T-helper 17 cell (primary cell): ENCODE measurements around the gene TAP2. TPM values are rescaled to one million over a fixed set of nuclear protein-coding genes. Genes with fewer than 3 reads are reported as not detected.
A peak's percentile ranks its signal among the peaks of the same experiment; 100 is the strongest.
"Not testable (repeated sequence)": the region's sequence is repeated elsewhere in the genome, so short reads cannot be mapped to it uniquely, and the experiment has no call there.

Source experiments
- ATAC-seq: fragments of 150-1000 bp; cut with Tn5 transposase; 2 replicates; pipeline ENCODE4 v1.10.0; 2021; ENCODE audit warnings: mild to moderate bottlenecking, moderate library complexity
- DNase-seq, 3 donors: peaks; one replicate each; pipeline versions ENCODE4 v3.0.0 to v3.0.0-alpha.2; 2020 to 2021
- H3K9me3 ChIP-seq: one replicate; pipeline ENCODE4 v1.7.0; 2013; ENCODE audit warnings: low read length, mild to moderate bottlenecking; ENCODE audit not compliant: control insufficient read depth, poor library complexity, severe bottlenecking
- H3K27ac Mint-ChIP-seq: one replicate; pipeline ENCODE4 v1.8.0; 2022; ENCODE audit warnings: mild to moderate bottlenecking, moderate library complexity, mixed read lengths
- H3K27me3 Mint-ChIP-seq: one replicate; pipeline ENCODE4 v1.8.0; 2022; ENCODE audit warnings: mixed read lengths
- H3K36me3 Mint-ChIP-seq: one replicate; pipeline ENCODE4 v1.8.0; 2022; ENCODE audit warnings: low read depth, mixed read lengths
- H3K4me1 Mint-ChIP-seq: one replicate; pipeline ENCODE4 v1.8.0; 2022; ENCODE audit warnings: mild to moderate bottlenecking, mixed read lengths
- H3K4me3 Mint-ChIP-seq: one replicate; pipeline ENCODE4 v1.8.0; 2022; ENCODE audit warnings: mild to moderate bottlenecking, moderate library complexity, mixed read lengths
- total RNA-seq, 4 donors: library from RNA in 2 of 4; stranded (reverse) in 2 of 4; gene quantifications; one replicate each; pipeline ENCODE4 v1.2.3 and lab custom pipeline; 2022 to 2026

TAP2 gene
- total RNA-seq, 2 donors from 2014 or later = 92.6 to 103 TPM

DNA sequence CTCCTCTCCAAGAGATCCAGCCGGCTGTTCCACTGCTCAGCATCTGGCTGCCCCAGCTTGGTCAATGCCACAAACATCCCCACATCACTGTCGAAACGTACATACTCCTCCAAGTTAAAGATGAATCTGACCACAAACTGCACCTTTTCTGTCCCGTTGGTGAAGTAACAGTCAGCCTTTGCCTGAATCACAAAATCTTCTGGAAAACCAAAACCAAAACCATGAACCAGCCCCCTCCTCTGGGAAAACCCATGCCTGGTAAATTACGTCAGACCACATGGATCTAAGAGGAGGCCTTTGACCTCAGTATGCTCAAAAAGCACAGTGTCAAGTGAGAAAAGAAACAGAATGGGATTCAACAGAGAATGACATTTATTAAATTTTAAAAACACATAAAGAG lies 23.4 kb downstream of the TAP2 start:
- H3K27ac Mint-ChIP-seq = no peak overlapping the region
- ATAC-seq (no peak), DNase-seq (no peak)
- H3K4me3 Mint-ChIP-seq = no peak overlapping the region
- H3K4me1 Mint-ChIP-seq = peaks cover 3% of the 10 kb centered on the region
- no peaks in the 10 kb centered on the region for H3K36me3 Mint-ChIP-seq
- H3K27me3 Mint-ChIP-seq = no peaks in the 10 kb centered on the region
- H3K9me3 ChIP-seq = no peaks in the 10 kb centered on the region

DNA sequence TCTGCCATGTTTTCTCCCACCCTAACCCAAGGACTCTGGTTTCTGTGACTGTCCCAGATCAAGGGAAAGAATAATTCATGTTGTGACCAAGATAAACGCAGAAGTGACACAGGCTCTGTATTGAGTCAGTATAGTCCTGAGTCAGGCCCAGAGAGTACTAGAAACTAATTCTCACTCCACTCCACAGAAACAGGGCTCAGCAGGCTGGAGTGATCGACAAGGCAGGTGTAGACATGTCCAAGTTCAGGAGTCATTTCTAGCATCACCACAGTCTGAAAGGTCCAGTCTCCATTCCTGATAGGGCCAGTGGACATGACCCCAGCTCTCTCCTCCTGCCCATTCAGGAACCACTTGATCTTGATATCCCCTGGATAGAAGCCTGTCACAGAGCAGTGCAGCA lies 24.4 kb downstream of the TAP2 start:
- DNase-seq (no peak), ATAC-seq (no peak)
- H3K9me3 ChIP-seq = no peaks in the 10 kb centered on the region
- H3K27ac Mint-ChIP-seq = no peak overlapping the region
- no peak overlapping the region for H3K4me3 Mint-ChIP-seq
- H3K27me3 Mint-ChIP-seq = no peaks in the 10 kb centered on the region
- H3K36me3 Mint-ChIP-seq = no peaks in the 10 kb centered on the region
- peaks cover 3% of the 10 kb centered on the region for H3K4me1 Mint-ChIP-seq

DNA sequence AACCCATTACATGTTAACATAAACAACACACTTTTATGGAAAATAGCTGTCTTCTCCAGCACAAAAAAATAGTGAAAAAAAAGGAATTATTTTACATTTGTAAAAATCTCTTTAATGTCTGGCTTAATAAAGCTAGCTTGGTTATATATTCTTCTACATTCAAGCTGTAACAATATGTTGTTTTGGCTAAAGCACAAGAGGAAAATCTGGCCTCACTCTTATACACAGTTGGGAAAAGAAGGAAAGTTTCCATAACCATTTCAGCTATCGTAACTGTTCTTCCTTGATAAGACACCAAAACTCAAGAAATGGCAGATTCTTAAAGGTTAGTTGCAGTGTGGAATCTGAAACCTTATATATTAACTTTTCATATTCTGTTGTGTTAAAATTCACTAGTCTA lies 29.4 kb downstream of the TAP2 start:
- ATAC-seq = no peak
- Mint-ChIP-seq H3K36me3 (peaks cover 5% of the 10 kb centered on the region), H3K27ac (no peak overlapping the region), H3K4me3 (no peak overlapping the region), H3K27me3 (peaks cover 30% of the 10 kb centered on the region), H3K4me1 (no peaks in the 10 kb centered on the region)
- H3K9me3 ChIP-seq = no peaks in the 10 kb centered on the region
- no peak for DNase-seq

DNA sequence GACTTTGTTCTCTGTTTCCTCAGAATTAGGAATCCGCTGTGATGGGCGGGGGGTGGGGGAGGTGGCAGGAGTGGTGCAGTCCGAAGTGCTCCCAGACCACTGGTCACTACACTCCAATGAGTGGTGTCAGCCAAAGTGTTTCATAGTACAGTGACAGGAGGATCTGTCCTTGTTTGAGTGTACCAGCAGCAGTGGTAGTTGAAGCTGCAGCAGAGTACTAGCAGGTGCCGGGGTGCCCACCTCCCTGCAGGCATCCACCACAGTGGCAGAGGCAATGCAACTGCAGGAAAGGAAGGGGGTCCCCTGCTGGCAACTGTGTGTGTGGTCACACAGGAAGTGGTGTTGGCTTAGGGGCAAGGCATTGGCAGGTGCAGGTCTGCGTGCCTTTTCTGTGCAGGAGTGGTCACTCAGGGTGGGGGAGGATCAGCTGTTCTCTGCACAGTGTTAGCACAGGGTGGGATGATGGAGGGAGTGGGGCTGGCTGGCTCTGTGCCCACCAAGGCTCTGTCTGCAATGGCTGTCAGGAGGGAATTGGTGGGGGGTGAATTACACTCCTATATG lies 31.4 kb downstream of the TAP2 start:
- ATAC-seq = no peak
- H3K4me1 Mint-ChIP-seq = no peaks in the 10 kb centered on the region

DNA sequence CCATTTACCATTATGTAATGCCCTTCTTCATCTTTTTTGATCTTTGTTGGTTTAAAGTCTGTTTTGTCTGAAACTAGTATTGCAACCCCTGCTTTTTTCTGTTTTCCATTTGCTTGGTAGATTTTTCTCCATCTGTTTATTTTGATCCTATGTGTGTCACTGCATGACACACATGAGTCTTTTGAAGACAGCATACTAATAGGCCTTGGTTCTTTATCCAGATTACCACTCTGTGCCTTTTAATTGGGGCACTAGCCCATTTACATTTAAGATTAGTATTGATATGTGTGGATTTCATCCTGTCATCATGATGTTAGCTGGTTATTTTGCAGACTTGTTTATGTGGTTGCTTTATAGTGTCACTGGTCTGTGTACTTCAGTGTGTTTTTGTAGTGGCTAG lies 33.1 kb downstream of the TAP2 start:
- not testable (repeated sequence) for H3K36me3 Mint-ChIP-seq, DNase-seq, H3K27ac Mint-ChIP-seq, H3K4me3 Mint-ChIP-seq, H3K9me3 ChIP-seq, ATAC-seq, H3K4me1 Mint-ChIP-seq
- peaks cover 63% of the 10 kb centered on the region for H3K27me3 Mint-ChIP-seq

More for the DNA sequence above, 31.4 kb downstream of the TAP2 start:
- peaks cover 49% of the 10 kb centered on the region for H3K27me3 Mint-ChIP-seq
- H3K36me3 Mint-ChIP-seq = peaks cover 5% of the 10 kb centered on the region
- no peak for DNase-seq
- no peaks in the 10 kb centered on the region for H3K9me3 ChIP-seq
- H3K27ac Mint-ChIP-seq = no peak overlapping the region
- no peak overlapping the region for H3K4me3 Mint-ChIP-seq

DNA sequence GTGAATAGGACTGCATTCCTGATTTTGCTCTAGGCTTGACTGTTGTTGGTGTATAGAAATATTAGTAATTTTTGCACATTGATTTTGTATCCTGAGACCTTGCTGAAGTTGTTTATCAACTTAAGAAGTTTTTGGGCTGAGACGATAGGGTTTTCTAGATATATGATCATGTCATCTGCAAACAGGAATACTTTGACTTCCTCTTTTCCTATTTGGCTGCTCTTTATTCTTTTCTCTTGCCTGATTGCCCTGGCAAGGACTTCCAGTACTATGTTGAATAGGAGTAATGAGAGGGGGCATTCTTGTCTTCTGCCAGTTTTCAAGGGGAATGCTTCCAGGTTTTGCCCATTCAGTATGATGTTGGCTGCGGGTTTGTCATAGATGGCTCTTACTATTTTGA lies 35.1 kb downstream of the TAP2 start:
- Mint-ChIP-seq H3K27me3 (peaks cover 63% of the 10 kb centered on the region), H3K36me3 (peaks cover 7% of the 10 kb centered on the region), H3K4me3 (no peak overlapping the region), H3K27ac (no peak overlapping the region), H3K4me1 (no peaks in the 10 kb centered on the region)
- ATAC-seq = no peak
- no peak for DNase-seq
- peaks cover 4% of the 10 kb centered on the region for H3K9me3 ChIP-seq

DNA sequence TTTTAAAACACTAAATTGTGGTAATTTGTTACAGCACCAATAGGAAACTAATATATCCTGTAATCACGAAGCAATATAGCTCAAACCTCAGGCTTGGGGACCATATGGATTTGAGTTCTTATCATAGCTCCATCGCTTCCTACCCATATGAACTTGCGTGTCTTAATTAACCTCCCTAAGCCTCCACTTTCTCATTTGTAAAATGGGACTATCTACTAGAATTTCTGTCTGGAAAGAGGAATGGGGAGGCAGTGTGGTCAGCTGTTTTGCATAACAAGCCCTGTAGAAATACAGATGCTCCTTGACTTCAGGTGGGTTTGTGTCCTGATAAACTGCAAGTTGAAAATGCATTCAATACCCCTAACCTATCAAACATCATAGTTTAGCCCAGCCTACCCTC lies 38.8 kb downstream of the TAP2 start:
- no peak for ATAC-seq

DNA sequence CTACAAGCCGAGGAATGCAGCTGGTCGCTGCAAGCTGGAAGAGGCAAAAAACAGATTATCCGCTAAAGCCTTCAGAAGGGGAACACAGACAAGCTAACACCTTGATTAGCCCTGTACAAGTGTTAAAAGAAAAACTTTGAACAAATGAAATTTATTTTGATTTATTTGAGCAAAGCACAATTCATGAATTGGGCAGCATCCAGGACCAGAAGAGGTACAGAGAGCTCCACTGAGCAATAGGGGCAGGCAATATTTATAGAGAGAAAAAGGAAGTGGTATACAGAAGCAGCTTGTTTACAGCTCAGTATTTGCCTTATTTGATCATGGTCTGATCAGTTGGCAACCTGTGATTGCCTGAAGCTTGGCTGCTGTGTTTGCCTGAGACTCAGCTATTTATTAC lies 39.4 kb downstream of the TAP2 start:
- H3K36me3 Mint-ChIP-seq = peaks cover 4% of the 10 kb centered on the region
- H3K27ac Mint-ChIP-seq = no peak overlapping the region
- H3K4me1 Mint-ChIP-seq = peaks cover 10% of the 10 kb centered on the region
- DNase-seq (no peak), ATAC-seq (no peak)
- H3K4me3 Mint-ChIP-seq = no peak overlapping the region
- peaks cover 4% of the 10 kb centered on the region for H3K9me3 ChIP-seq
- peaks cover 70% of the 10 kb centered on the region for H3K27me3 Mint-ChIP-seq

More for the DNA sequence above, 38.8 kb downstream of the TAP2 start:
- no peak for DNase-seq
- Mint-ChIP-seq H3K27ac (no peak overlapping the region), H3K27me3 (peaks cover 70% of the 10 kb centered on the region), H3K36me3 (peaks cover 6% of the 10 kb centered on the region), H3K4me3 (no peak overlapping the region), H3K4me1 (peaks cover 5% of the 10 kb centered on the region)
- H3K9me3 ChIP-seq = peaks cover 4% of the 10 kb centered on the region

DNA sequence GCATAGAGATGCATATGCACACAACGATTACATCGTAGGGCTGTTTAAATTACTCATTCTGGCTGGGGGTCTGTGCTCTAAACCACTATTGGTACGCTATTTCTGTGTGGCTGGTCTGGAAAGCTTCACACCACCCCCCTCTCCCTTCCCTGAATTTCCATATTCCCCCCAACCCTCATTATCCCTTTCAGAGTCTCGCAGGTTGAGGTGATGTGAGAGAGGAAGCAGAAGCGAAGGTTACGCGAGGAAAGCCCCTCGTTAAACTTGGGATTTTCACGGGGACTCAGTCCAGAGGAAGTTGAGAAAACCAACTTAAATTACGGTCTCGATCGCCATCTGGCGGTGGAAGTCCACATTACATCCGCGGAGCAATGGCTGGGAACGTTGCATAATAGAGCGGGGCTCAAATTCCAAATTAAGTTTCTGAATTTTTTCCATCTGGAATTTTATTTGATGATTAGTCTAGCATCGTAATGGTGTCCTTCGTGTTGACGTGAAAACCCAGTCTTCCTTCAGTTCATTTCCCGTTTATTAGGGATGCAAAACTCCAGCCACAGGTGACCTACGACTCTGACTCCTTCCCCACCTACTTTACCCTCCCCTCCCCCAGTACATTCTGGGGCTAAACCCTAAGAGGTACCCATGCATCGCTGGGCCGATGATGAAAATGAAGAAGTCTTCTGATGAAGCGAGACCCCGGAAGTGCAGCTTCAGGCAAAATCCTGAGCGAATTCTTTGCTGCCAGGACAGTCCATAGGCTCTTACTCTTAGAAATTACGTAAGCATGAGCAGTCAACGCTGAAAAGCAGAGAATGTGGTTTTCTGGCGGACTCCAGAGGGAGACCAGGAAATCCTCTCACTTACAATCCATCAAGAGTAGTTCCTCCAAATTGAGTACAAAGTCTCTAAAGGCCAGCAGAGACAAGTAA lies 41.4 kb downstream of the TAP2 start:
- Mint-ChIP-seq H3K27me3 (peaks cover 72% of the 10 kb centered on the region), H3K36me3 (peaks cover 4% of the 10 kb centered on the region), H3K4me3 (peak overlapping the region; percentile 68)

DNA sequence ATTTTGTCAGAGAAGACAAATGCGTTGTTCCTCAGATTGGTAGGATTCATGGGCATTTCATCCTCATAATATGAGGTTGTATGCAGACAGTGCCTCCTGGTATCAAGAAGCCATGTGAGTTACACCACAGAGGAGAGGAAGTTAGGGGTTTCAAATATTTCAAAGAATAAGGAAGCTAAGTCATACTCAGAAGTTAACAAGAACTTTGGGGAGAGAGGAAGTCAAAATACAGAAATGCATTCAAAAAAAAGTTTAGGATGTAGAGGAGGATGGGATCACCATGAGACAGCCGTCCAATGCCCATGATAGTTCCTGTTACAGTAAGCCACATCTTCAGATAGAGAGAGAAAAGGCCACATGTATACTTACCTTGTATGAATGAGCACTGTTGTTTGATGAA lies 44.0 kb downstream of the TAP2 start:
- Mint-ChIP-seq H3K4me3 (no peak overlapping the region), H3K4me1 (peaks cover 15% of the 10 kb centered on the region), H3K36me3 (peaks cover 4% of the 10 kb centered on the region), H3K27ac (no peak overlapping the region), H3K27me3 (peaks cover 79% of the 10 kb centered on the region)
- ATAC-seq (peak; percentile 30), DNase-seq (no peak)
- peaks cover 4% of the 10 kb centered on the region for H3K9me3 ChIP-seq

More for the DNA sequence above, 41.4 kb downstream of the TAP2 start:
- ATAC-seq (peak; percentile 83), DNase-seq (peak; percentile 61 to 76 (median 63))
- Mint-ChIP-seq H3K27ac (no peak overlapping the region), H3K4me1 (peaks cover 15% of the 10 kb centered on the region)
- peaks cover 4% of the 10 kb centered on the region for H3K9me3 ChIP-seq

DNA sequence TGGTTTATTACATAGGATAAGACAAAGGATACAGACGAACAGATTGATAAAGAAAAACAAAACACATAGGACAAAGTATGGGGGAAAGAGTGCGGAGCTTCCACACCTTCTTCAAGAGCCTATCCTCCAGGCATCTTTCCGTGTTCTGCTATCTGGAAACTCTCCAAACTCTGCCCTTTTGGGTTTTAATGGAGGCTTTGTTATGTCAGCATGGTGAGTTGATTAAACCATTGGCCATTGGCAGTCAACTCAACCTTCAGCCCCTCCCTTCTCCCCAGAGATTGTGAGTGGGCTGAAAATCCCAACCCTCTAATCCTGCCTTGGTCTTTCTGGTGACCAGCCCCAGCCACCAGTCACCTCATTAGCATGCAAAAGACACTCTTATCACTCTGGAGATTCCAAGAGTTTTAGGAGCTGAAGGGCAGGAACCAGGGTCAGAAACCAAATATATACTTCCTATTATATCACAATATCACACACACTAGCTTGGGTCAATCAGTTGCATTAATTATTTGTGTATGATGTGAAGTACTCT lies 45.6 kb downstream of the TAP2 start:
- H3K27me3 Mint-ChIP-seq = peaks cover 79% of the 10 kb centered on the region
- no peak overlapping the region for H3K4me3 Mint-ChIP-seq
- H3K9me3 ChIP-seq = no peaks in the 10 kb centered on the region
- peaks cover 15% of the 10 kb centered on the region for H3K4me1 Mint-ChIP-seq
- no peaks in the 10 kb centered on the region for H3K36me3 Mint-ChIP-seq
- ATAC-seq (no peak), DNase-seq (no peak)
- no peak overlapping the region for H3K27ac Mint-ChIP-seq

DNA sequence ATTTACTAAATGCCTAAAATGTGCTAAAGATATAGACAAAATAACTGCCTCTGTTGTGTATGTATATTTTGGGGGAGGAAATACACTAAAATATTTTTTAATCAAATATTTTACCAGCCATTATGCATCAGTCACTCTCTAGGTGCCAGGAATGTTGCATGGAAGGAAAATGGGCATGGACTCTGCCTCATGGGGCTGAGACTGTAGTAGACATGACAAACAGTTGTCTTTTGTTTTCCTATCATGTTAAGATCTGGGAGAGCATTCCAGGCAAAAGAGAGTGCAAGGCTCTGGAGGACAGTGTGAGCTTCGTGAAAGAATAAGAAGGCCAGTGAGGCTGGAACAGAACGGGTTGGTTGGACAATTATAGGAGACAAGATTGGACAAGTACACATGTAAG lies 48.2 kb downstream of the TAP2 start:
- H3K36me3 Mint-ChIP-seq = no peaks in the 10 kb centered on the region
- ATAC-seq = no peak

More for the DNA sequence above, 48.2 kb downstream of the TAP2 start:
- Mint-ChIP-seq H3K27ac (no peak overlapping the region), H3K4me1 (peaks cover 16% of the 10 kb centered on the region), H3K27me3 (peaks cover 82% of the 10 kb centered on the region), H3K4me3 (no peak overlapping the region)
- no peaks in the 10 kb centered on the region for H3K9me3 ChIP-seq
- no peak for DNase-seq
